ENCODE results near the gene TSFM.

The TSFM gene

DNA sequence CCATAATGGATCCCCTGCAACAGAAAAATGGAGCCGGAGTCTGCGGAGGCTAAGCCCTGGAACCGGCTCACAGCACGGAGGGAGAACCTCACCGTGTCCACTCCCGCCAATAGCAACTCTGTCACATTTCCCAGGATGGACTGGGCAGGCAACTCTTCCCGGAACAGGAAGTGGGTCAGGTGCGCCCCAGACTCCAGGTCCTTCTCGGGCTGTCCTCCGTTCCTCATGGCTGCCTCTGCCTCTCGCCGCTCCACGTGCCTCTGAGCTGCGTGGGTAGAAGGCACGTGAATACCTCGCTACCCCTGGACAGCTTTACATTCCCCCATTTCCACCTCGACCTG, 18.0 kb upstream of the TSFM start:
- TF ChIP-seq, protein P1, sequence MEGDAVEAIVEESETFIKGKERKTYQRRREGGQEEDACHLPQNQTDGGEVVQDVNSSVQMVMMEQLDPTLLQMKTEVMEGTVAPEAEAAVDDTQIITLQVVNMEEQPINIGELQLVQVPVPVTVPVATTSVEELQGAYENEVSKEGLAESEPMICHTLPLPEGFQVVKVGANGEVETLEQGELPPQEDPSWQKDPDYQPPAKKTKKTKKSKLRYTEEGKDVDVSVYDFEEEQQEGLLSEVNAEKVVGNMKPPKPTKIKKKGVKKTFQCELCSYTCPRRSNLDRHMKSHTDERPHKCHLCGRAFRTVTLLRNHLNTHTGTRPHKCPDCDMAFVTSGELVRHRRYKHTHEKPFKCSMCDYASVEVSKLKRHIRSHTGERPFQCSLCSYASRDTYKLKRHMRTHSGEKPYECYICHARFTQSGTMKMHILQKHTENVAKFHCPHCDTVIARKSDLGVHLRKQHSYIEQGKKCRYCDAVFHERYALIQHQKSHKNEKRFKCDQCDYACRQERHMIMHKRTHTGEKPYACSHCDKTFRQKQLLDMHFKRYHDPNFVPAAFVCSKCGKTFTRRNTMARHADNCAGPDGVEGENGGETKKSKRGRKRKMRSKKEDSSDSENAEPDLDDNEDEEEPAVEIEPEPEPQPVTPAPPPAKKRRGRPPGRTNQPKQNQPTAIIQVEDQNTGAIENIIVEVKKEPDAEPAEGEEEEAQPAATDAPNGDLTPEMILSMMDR (IDR thresholded peaks at IDR 0.05; ENCODE audit: insufficient read depth, low read length, poor library complexity, severe bottlenecking), result no peak
- Histone ChIP-seq H3K27me3 (replicated peaks; ENCODE audit: control insufficient read depth, insufficient read depth, low read length) (no peaks in the 10 kb centered on the region; the same call in 1 of the 2 replicates), H3K4me3 (replicated peaks; ENCODE audit: low read depth, low read length) (peak overlapping the region; percentile 54), H3K36me3 (ENCODE audit: control insufficient read depth, insufficient read depth, low read length) (peaks cover 2% of the 10 kb centered on the region; the same call in 1 of the 2 replicates)
- no peak for DNase-seq (ENCODE audit: extremely low read depth, insufficient read length)

GRCh38 chr12:57765003-57765697, 17.4 kb upstream of the TSFM start:
- Histone ChIP-seq H3K4me3 (replicated peaks; ENCODE audit: low read depth, low read length) (peak overlapping the region; percentile 54), H3K27me3 (replicated peaks; ENCODE audit: control insufficient read depth, insufficient read depth, low read length) (no peaks in the 10 kb centered on the region; the same call in 1 of the 2 replicates), H3K36me3 (ENCODE audit: control insufficient read depth, insufficient read depth, low read length) (peaks cover 2% of the 10 kb centered on the region; the same call in 1 of the 2 replicates)
- peak; percentile 55 for DNase-seq (ENCODE audit: extremely low read depth, insufficient read length)
- TF ChIP-seq, protein P1 (IDR thresholded peaks at IDR 0.05; ENCODE audit: insufficient read depth, low read length, poor library complexity, severe bottlenecking), result peak; percentile 77

DNA sequence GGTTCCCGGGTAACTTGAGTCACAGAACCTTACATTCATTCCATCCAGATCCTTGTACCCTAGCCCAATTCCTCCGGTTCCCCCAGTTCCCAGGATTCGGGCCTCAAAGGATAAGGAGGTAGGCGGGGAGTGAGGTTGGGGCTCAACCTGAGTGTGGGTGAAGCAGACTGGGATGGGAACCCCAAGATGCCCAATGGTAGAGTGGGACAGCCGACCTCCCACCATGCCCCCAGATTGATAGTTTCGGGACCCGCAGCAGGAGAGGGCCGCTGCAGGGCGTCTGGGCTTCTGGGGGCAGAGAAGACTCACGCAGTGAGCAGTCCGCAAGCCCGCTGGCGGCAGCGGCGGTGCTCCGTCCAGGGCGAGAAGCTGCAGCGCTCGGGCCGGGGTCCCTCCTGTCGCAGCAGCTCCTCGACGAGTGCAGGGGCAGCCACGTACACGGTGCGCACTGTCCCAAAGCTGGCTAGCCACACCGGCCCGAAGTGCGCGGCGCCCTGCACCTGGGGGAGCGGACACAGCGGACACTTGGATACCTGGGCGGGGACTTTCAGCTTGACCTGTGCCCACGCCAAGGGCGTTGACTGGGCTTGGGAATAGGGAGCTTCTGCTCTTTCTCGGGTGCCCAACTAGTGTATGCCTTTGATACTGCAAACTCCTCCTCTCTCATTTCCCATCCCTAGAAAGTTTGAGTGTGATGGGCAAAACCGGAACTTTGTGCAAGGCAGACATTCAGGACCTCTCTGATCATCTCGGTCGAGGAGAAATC, 16.7 kb upstream of the TSFM start:
- H3K4me3 ChIP-seq (replicated peaks; ENCODE audit: low read depth, low read length), result peak overlapping the region; percentile 54
- H3K36me3 ChIP-seq (ENCODE audit: control insufficient read depth, insufficient read depth, low read length), result peaks cover 4% of the 10 kb centered on the region
- DNase-seq (ENCODE audit: extremely low read depth, insufficient read length), result no peak

DNA sequence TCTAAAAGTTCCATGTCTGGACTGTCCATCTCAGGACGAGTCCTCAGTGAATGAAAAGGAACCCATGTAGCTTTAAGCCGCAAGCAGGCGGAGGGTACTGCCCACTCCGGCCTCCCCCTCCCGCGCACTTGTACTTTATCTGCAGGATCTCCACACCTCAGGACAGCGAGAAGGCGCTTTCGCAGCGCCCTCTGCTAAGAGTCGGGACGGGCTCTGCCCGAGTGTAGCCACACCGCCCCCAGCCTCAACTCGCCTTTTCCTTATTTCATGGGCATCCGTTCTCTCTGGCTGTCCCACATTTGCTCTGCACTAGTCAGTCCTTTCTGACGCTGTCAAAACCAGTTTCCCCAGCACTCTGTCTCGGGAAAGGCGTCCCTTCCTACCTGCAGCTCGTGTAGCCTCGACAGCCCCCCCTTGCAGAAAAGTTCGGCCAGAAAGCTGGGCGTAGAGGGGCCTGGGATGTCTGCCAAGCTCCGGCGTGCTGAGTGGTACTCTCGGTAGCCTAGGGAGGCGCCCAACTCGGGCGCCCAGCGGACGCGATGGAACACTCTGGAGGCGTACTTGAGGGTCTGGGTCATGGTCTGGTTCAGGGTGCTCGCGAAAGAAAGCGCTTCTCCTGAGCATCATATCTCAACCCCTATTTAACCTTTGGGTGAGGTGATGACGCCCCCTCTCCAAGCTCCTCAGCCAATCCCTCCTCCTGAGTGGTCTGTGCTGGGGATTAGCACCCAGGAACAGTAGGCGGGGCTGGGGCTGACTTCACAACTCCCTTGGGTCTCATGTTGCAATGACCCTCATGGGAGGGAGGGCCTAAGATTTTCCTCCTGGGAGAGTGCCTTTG, 15.9 kb upstream of the TSFM start, which contains the start of gene CYP27B1:
Gene CYP27B1 (minus strand): TSS at position 615 of the 841 bp plus-strand sequence. CDS start 37 bp downstream, at position 578.
- Histone ChIP-seq H3K4me3 (replicated peaks; ENCODE audit: low read depth, low read length) (no peak within 1 kb of the TSS), H3K27me3 (replicated peaks; ENCODE audit: control insufficient read depth, insufficient read depth, low read length) (no peaks in the 10 kb centered on the region; the same call in 1 of the 2 replicates), H3K36me3 (ENCODE audit: control insufficient read depth, insufficient read depth, low read length) (peaks cover 4% of the 10 kb centered on the region)
- TF ChIP-seq, protein P1 (IDR thresholded peaks at IDR 0.05; ENCODE audit: insufficient read depth, low read length, poor library complexity, severe bottlenecking), result no peak
- no peak for DNase-seq (ENCODE audit: extremely low read depth, insufficient read length)

More for the DNA sequence above, 16.7 kb upstream of the TSFM start:
- TF ChIP-seq, protein P1 (IDR thresholded peaks at IDR 0.05; ENCODE audit: insufficient read depth, low read length, poor library complexity, severe bottlenecking), result no peak
- no peaks in the 10 kb centered on the region; the same call in 1 of the 2 replicates for H3K27me3 ChIP-seq (replicated peaks; ENCODE audit: control insufficient read depth, insufficient read depth, low read length)

GRCh38 chr12:57767305-57767698, 15.3 kb upstream of the TSFM start:
- no peak overlapping the region for H3K4me3 ChIP-seq (replicated peaks; ENCODE audit: low read depth, low read length)
- no peak for DNase-seq (ENCODE audit: extremely low read depth, insufficient read length)
- H3K27me3 ChIP-seq (replicated peaks; ENCODE audit: control insufficient read depth, insufficient read depth, low read length), result no peaks in the 10 kb centered on the region; the same call in 1 of the 2 replicates
- TF ChIP-seq, protein P1 (IDR thresholded peaks at IDR 0.05; ENCODE audit: insufficient read depth, low read length, poor library complexity, severe bottlenecking), result no peak
- H3K36me3 ChIP-seq (ENCODE audit: control insufficient read depth, insufficient read depth, low read length), result peaks cover 4% of the 10 kb centered on the region
